SU-DHL-6 (cell line): ENCODE results near the gene CRISP2.
"Not testable (repeated sequence)": the region's sequence is repeated elsewhere in the genome, so short reads cannot be mapped to it uniquely, and the experiment has no call there.

Source experiments
- H2AFZ ChIP-seq: fragments of 200-600 bp; sonication (generic); 2 replicates; pipeline ENCODE4 v1.6.1; 2014; ENCODE audit warnings: low read depth, mild to moderate bottlenecking, moderate library complexity, mixed read lengths, antibody characterized with exemption, low read length; ENCODE audit not compliant: severe bottlenecking
- H3F3A ChIP-seq: fragments of 200-600 bp; shearing (Covaris generic); 2 replicates; pipeline ENCODE4 v1.6.0; 2016; ENCODE audit warnings: antibody characterized with exemption, mild to moderate bottlenecking; ENCODE audit not compliant: insufficient read depth
- H3K27ac ChIP-seq: fragments of 200-600 bp; sonication (generic); 2 replicates; pipeline ENCODE4 v1.5.1; 2016; ENCODE audit warnings: low read depth, mild to moderate bottlenecking, low read length, moderate library complexity, mixed read lengths
- H3K27me3 ChIP-seq: fragments of 200-600 bp; sonication (generic), shearing (Covaris generic); 2 replicates; pipeline ENCODE4 v1.6.0; 2014; ENCODE audit warnings: mild to moderate bottlenecking, low read length
- H3K36me3 ChIP-seq: fragments of 200-600 bp; sonication (generic); 2 replicates; pipeline ENCODE4 v1.6.1; 2014; ENCODE audit warnings: mild to moderate bottlenecking, low read length, mixed read lengths
- H3K4me2 ChIP-seq: fragments of 300-600, 200-600 bp; shearing (Covaris generic), sonication (generic); 2 replicates; pipeline ENCODE4 v1.6.0; 2014; ENCODE audit warnings: low read length, low read depth, mild to moderate bottlenecking; ENCODE audit not compliant: poor library complexity, severe bottlenecking
- H3K4me3 ChIP-seq: fragments of 200-600 bp; sonication (generic); 2 replicates; pipeline ENCODE4 v1.5.1; 2014; ENCODE audit warnings: antibody characterized with exemption, low read length, mild to moderate bottlenecking, mixed read lengths; ENCODE audit not compliant: insufficient read depth, poor library complexity, severe bottlenecking
- H3K79me2 ChIP-seq: fragments of 200-600 bp; sonication (generic); 2 replicates; pipeline ENCODE4 v1.6.1; 2014; ENCODE audit warnings: mild to moderate bottlenecking, low read length, moderate library complexity; ENCODE audit not compliant: insufficient read depth
- H3K9ac ChIP-seq: fragments of 200-600 bp; sonication (generic); 2 replicates; pipeline ENCODE4 v1.7.0; 2014; ENCODE audit warnings: mild to moderate bottlenecking, low read length
- H3K9me2 ChIP-seq: fragments of 200-600 bp; sonication (generic); replicated peaks from 2 replicates; pipeline ENCODE4 v1.6.1; 2014; ENCODE audit warnings: low read length; ENCODE audit not compliant: insufficient read depth
- H3K9me3 ChIP-seq: fragments of 200-600 bp; sonication (generic); 2 replicates; pipeline ENCODE4 v1.6.1; 2014; ENCODE audit warnings: low read length, mixed read lengths; ENCODE audit not compliant: insufficient read depth
- H4K20me1 ChIP-seq: fragments of 200-600 bp; sonication (generic); 2 replicates; pipeline ENCODE4 v1.6.1; 2014; ENCODE audit warnings: low read depth, mild to moderate bottlenecking, antibody characterized with exemption, low read length, moderate library complexity, mixed read lengths
- CTCF ChIP-seq: fragments of 200-600 bp; sonication (generic); IDR thresholded peaks from one replicate; pipeline ENCODE4 v1.5.1; 2017; ENCODE audit warnings: antibody characterized with exemption, mild to moderate bottlenecking, low read length, moderate library complexity; ENCODE audit not compliant: insufficient read depth, poor library complexity, severe bottlenecking
- EZH2phosphoT487 ChIP-seq: fragments of 200-600 bp; sonication (generic), shearing (Covaris generic); conservative IDR thresholded peaks from 2 replicates; pipeline ENCODE4 v1.6.1; 2018; ENCODE audit warnings: mild to moderate bottlenecking, antibody characterized with exemption, low read length, moderate library complexity, mixed read lengths

Gene CRISP2

GRCh38 chr6:49732781-49733180 is 19.4 kb upstream of the CRISP2 start:
- peaks cover 4% of the 10 kb centered on the region; the same call in 1 of the 2 replicates for H3K27me3 ChIP-seq
- H3K4me2 ChIP-seq = no peak overlapping the region
- H3K4me3 ChIP-seq = no peak overlapping the region
- H3K9me2 ChIP-seq = peaks cover 4% of the 10 kb centered on the region; the same call in 1 of the 2 replicates
- H3K27ac ChIP-seq = no peak overlapping the region
- H3K79me2 ChIP-seq = no peaks in the 10 kb centered on the region
- no peak overlapping the region for H2AFZ ChIP-seq
- H3K9me3 ChIP-seq = no peaks in the 10 kb centered on the region
- H4K20me1 ChIP-seq = no peaks in the 10 kb centered on the region
- H3K9ac ChIP-seq = no peak overlapping the region
- no peak for TF ChIP-seq EZH2phosphoT487
- no peak for TF ChIP-seq CTCF
- no peaks in the 10 kb centered on the region for H3K36me3 ChIP-seq
- no peaks in the 10 kb centered on the region for H3F3A ChIP-seq

GRCh38 chr6:49730251-49730650 is 16.9 kb upstream of the CRISP2 start:
- no peak for TF ChIP-seq CTCF
- TF ChIP-seq EZH2phosphoT487 = no peak
- H4K20me1 ChIP-seq = no peaks in the 10 kb centered on the region
- no peak overlapping the region for H2AFZ ChIP-seq

GRCh38 chr6:49723917-49724316 is 10.6 kb upstream of the CRISP2 start:
- not testable (repeated sequence) for H3K27me3 ChIP-seq, H3K36me3 ChIP-seq, H3K4me2 ChIP-seq, H2AFZ ChIP-seq, H3K9me2 ChIP-seq, H3K4me3 ChIP-seq, H3K9me3 ChIP-seq, H3K79me2 ChIP-seq, H3K9ac ChIP-seq, H3K27ac ChIP-seq, H3F3A ChIP-seq, H4K20me1 ChIP-seq

More at GRCh38 chr6:49730251-49730650, 16.9 kb upstream of the CRISP2 start:
- Histone ChIP-seq H3K36me3 (no peaks in the 10 kb centered on the region), H3K27me3 (0 out of 2 replicates have a peak, but pooled peaks cover 3% of the 10 kb centered on the region), H3K9me3 (no peaks in the 10 kb centered on the region), H3K9ac (no peak overlapping the region), H3K9me2 (peaks cover 5% of the 10 kb centered on the region; the same call in 1 of the 2 replicates), H3K27ac (no peak overlapping the region), H3K79me2 (no peaks in the 10 kb centered on the region), H3K4me2 (no peak overlapping the region), H3F3A (no peaks in the 10 kb centered on the region), H3K4me3 (no peak overlapping the region)

- Histone ChIP-seq H3F3A (no peaks in the 10 kb centered on the region), H3K79me2 (no peaks in the 10 kb centered on the region), H3K9ac (no peak overlapping the region), H4K20me1 (no peaks in the 10 kb centered on the region), H3K27me3 (0 out of 2 replicates have a peak, but pooled peaks cover 3% of the 10 kb centered on the region), H3K9me2 (no peaks in the 10 kb centered on the region), H3K36me3 (no peaks in the 10 kb centered on the region), H3K27ac (no peak overlapping the region), H3K4me3 (no peak overlapping the region), H3K4me2 (no peak overlapping the region), H3K9me3 (peaks cover 10% of the 10 kb centered on the region; the same call in 1 of the 2 replicates), H2AFZ (no peak overlapping the region)
- TF ChIP-seq EZH2phosphoT487 (no peak), CTCF (no peak)
Measured at GRCh38 chr6:49721297-49721696, 8.0 kb upstream of the CRISP2 start.
